Activated effector memory CD4-positive, alpha-beta T cell treated with anti-CD3 and anti-CD28 coated beads, Interleukin-2, amount 50 U/mL, for 16 hours (primary cell): ENCODE data around the gene MGAT3.

Source experiments
- DNase-seq: peaks from one replicate; pipeline ENCODE4 v3.0.0-alpha.2; 2020

Gene MGAT3

GRCh38 chr22:39429916-39430575 lies 26.8 kb upstream of the MGAT3 start:
- DNase-seq = no peak

- no peak for DNase-seq
These were observed 26.1 kb upstream of the MGAT3 start for GRCh38 chr22:39430576-39431150.

GRCh38 chr22:39431216-39431801 lies 25.5 kb upstream of the MGAT3 start:
- no peak for DNase-seq

- no peak for DNase-seq
These were observed 25.0 kb upstream of the MGAT3 start for GRCh38 chr22:39431821-39432251.

GRCh38 chr22:39432361-39432811 lies 24.4 kb upstream of the MGAT3 start:
- no peak for DNase-seq

- no peak for DNase-seq
These were observed 23.2 kb upstream of the MGAT3 start for GRCh38 chr22:39433476-39434242.

GRCh38 chr22:39434243-39434653 lies 22.6 kb upstream of the MGAT3 start:
- DNase-seq = no peak

GRCh38 chr22:39434721-39435120 lies 22.1 kb upstream of the MGAT3 start:
- DNase-seq = no peak

- DNase-seq = no peak
These were observed 21.2 kb upstream of the MGAT3 start for GRCh38 chr22:39435616-39436015.

GRCh38 chr22:39437791-39438704 lies 18.8 kb upstream of the MGAT3 start:
- no peak for DNase-seq

- no peak for DNase-seq
These were observed 17.6 kb upstream of the MGAT3 start for GRCh38 chr22:39439170-39439569.

GRCh38 chr22:39443398-39443797 lies 13.4 kb upstream of the MGAT3 start:
- DNase-seq = no peak

GRCh38 chr22:39444247-39444800 lies 12.5 kb upstream of the MGAT3 start:
- DNase-seq = no peak

- no peak for DNase-seq
These were observed 11.8 kb upstream of the MGAT3 start for GRCh38 chr22:39444937-39445465.

- DNase-seq = no peak
These were observed 11.1 kb upstream of the MGAT3 start for GRCh38 chr22:39445678-39446077.

- no peak for DNase-seq
These were observed 10.5 kb upstream of the MGAT3 start for GRCh38 chr22:39446239-39446721.

GRCh38 chr22:39448205-39449054 lies 8.4 kb upstream of the MGAT3 start:
- DNase-seq = no peak

GRCh38 chr22:39449708-39450107 lies 7.1 kb upstream of the MGAT3 start:
- no peak for DNase-seq

GRCh38 chr22:39450258-39450955 lies 6.4 kb upstream of the MGAT3 start:
- DNase-seq = no peak

GRCh38 chr22:39452740-39453040 lies 4.1 kb upstream of the MGAT3 start:
- no peak for DNase-seq
